Choroid plexus epithelial cell (primary cell): Measurements from ENCODE around the gene DDX43.
"Not testable (repeated sequence)": the region's sequence is repeated elsewhere in the genome, so short reads cannot be mapped to it uniquely, and the experiment has no call there.

ENCODE experiments used
- DNase-seq: peaks from one replicate; pipeline ENCODE4 v3.0.0-alpha.2; 2010; ENCODE audit warnings: low read depth
- H3K4me3 ChIP-seq: 2 replicates; pipeline ENCODE4 v1.5.1; 2011; ENCODE audit warnings: low read depth, mild to moderate bottlenecking, control low read depth, low read length, moderate library complexity
- TF ChIP-seq, protein P1 (sequence below): conservative IDR thresholded peaks from 2 replicates; pipeline ENCODE4 v1.5.1; 2011; ENCODE audit warnings: low read depth, mild to moderate bottlenecking, control low read depth, inconsistent platforms, low read length, moderate library complexity

The DDX43 gene

DNA sequence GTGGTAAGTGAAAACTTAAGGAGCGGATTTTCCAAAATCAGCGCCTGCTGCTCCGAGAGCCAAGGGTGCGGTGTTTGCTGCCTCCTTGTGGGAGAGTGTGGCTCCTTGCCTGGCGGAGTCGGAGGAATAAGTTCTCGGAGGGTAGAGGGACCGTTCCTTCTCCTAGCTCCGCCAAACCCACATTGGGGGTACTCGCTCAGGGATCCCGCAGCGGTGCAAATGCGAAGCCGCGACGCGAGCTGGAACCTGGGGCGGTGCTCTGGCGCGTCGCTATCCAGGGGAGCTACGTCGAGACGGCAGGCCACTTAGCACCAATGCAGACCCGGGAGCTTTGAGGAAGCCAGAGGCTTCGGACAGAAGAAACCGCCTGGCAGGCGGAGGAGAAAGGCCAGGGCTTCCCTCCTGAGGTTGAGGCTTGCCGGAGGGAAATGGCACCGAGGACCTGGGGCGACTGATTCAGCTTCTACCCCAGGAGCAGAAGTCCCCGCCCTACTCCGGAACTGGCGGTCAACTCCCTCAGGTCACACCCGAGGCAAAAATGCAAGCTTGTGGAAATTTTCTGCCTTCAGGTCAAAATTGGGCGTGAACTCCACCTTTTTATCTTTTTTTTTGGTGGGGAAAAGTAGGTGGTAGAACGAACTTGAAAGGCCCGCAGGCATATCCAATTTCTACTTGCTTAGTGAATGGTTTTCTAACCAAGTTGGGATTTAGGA, 5.7 kb upstream of the DDX43 start:
- peak; percentile 67 for DNase-seq

DNA sequence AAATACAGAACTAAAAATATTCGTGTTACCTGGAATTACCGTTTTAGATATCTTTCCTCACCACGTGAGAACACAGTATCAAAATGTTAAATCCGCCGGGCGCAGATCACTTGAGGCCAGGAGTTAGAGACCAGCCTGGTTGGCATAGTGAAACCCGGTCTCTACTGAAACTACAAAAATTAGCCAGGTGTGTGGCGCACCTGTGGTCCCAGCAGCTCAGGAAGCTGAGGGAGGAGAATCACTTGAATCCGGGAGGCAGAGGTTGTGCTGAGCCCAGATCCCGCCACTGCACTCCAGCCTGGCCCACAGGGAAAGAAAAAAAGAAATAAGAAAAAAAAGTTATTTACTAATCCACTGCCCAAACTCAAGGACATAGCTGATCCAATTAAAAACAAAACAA, 4.8 kb upstream of the DDX43 start:
- no peak for DNase-seq
- TF ChIP-seq, protein P1, sequence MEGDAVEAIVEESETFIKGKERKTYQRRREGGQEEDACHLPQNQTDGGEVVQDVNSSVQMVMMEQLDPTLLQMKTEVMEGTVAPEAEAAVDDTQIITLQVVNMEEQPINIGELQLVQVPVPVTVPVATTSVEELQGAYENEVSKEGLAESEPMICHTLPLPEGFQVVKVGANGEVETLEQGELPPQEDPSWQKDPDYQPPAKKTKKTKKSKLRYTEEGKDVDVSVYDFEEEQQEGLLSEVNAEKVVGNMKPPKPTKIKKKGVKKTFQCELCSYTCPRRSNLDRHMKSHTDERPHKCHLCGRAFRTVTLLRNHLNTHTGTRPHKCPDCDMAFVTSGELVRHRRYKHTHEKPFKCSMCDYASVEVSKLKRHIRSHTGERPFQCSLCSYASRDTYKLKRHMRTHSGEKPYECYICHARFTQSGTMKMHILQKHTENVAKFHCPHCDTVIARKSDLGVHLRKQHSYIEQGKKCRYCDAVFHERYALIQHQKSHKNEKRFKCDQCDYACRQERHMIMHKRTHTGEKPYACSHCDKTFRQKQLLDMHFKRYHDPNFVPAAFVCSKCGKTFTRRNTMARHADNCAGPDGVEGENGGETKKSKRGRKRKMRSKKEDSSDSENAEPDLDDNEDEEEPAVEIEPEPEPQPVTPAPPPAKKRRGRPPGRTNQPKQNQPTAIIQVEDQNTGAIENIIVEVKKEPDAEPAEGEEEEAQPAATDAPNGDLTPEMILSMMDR, result no peak
- no peak overlapping the region for H3K4me3 ChIP-seq

More for the DNA sequence above, 5.7 kb upstream of the DDX43 start:
- peak overlapping the region; percentile 60 for H3K4me3 ChIP-seq
- TF ChIP-seq, protein P1, result peak; percentile 89

DNA sequence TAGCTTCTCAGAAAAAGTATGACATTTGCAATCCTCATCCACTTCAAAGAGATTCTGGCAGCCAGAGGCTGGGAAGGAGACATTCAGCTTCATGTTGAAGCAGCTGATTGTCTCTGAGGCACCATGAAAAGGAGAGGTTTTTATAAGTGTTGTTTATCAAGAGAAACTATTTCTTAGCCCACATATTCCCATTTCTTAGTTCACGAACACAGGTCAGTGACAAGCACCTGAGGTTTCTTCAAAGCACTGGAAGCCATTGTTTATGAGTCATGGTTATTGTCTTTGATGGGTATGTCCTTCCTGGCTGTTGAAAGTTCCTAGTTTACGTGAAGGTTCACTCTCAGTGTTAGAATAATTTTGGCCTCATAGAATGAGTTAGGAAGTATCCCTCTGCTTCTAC, 3.0 kb upstream of the DDX43 start:
- no peak overlapping the region for H3K4me3 ChIP-seq
- TF ChIP-seq, protein P1, result no peak
- DNase-seq, result no peak

DNA sequence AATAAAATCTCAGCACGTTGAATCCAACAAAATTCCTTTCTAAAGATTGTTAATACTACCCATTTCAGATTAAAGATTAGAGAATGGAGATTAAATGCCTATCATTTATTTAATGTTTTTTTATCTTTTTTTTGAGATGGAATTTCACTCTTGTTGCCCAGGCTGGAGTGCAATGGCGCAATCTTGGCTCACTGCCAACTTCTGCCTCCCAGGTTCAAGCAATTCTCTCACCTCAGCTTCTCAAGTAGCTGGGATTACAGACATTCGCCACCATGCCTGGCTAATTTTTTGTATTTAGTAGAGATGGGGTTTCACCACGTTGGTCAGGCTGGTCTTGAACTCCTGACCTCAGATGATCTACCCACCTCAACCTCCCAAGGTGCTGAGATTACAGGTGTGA, 2.4 kb upstream of the DDX43 start:
- H3K4me3 ChIP-seq, DNase-seq: not testable (repeated sequence)

DNA sequence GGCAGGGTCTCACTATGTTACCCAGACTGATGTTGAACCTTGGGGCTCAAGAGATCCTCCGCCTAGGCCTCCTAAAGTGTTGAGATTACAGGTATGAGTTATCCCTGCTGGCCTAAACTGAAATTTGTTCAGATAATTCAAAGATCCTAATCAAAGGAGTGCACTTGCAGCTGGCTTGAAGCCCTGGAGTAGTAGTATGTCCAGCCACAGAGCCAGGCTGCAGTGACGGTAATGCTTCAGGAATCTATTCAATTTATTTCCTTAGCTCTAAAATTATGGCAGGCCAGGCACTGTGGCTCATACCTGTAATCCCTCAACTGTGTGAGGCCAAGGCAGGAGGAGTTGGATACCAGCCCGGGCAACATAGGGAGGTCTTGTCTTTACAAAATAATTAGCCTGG, 1.4 kb upstream of the DDX43 start:
- TF ChIP-seq, protein P1, result no peak
- peak; percentile 11 for DNase-seq
- no peak overlapping the region for H3K4me3 ChIP-seq

DNA sequence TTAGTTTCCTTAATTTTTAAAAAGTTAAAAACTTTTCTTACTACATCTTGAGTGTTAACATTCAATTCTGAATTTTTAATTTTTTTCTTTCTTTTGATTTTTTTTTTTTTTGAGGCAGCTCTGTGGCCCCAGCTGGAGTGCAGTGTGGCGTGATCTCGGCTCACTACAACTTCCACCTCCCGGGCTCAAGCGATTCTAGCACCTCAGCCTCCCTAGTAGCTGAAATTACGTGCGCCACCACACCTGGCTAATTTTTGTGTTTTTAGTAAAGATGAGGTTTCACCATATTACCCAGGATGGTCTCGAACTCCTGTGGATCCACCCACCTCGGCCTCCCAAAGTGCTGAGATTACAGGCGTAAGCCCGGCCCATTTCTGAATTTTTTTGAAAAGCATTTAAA, 1.2 kb downstream of the DDX43 start:
- no peak for DNase-seq
- TF ChIP-seq, protein P1, result no peak
- H3K4me3 ChIP-seq, result no peak overlapping the region

DNA sequence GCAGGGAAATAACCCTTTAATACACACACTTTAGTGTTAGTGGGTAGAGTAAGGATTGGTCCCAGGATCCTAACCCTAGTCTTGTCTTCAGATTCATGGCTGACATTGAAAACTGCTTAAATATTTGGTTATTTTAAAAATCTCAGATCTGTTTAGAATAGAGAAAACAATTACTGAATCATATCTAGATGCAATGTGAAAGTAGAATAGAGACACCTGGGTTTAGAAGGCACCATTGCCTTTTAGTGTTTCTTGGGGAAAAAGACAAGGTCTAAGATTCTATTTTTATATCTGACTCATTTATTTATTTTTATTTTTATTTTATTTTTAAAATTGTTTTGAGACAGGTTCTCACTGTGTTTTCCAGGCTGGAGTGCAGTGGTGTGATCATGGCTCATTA, 6.0 kb downstream of the DDX43 start:
- TF ChIP-seq, protein P1, result no peak
- DNase-seq, result no peak
- no peak overlapping the region for H3K4me3 ChIP-seq

DNA sequence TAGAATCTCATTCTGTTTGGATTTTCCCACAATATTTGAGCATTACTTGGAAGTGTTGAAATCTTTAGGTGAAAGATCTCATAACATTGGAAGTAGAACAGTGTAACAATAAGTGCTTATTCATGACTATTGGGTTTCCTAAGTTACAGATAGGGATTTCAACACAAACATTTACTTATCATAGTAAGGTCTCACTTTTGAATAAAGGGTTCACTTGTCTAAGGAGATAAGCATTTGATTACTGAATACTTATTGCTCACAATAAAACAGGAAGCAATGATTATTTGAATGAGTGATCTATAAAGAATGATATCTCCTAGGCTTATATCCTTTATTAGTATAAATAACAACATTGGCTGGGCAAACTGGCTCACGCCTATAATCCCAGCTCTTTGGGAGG, 14.8 kb downstream of the DDX43 start:
- DNase-seq, result no peak
- TF ChIP-seq, protein P1, result no peak
- H3K4me3 ChIP-seq, result no peak overlapping the region
